ENCODE results near the gene HOXC12.

- TF ChIP-seq CTCF (IDR thresholded peaks at IDR 0.05) (no peak), POLR2A (IDR thresholded peaks at IDR 0.05) (no peak)
Measured at GRCh38 chr12:53980104-53980801, 25.6 kb downstream of the HOXC12 start.

All from thyroid gland (tissue), 4 donors.